Measurements from ENCODE around the gene EPG5. TPM values are rescaled to one million over a fixed set of nuclear protein-coding genes. Genes with fewer than 3 reads are reported as not detected.

The EPG5 gene
- total and polyA plus RNA-seq, 10 of the 15 experiments (the other 5 are each of a cell fraction or from before 2014, with no cell fraction given) = 1.9 to 27.7 (median 9.0) TPM

DNA sequence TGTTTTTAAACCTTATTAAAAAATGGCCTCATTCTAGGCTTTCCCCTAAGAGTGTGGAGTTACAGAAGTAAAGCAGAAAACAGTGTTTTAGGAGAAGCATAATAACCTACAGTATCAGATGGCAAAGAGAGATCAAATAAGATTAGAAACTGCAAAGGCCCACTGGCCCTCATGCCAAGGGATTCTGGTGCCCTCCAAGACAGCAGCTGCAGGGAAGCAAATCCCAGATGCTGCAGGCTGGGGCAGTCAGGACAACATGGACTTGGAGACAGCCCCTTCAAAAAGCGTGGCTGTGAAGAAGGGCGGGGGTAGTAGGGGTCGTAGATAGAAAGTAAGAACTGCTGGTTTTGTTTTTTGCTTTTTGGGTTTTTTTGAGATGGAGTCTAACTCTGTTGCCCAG, 28.3 kb upstream of the EPG5 start:
- Histone ChIP-seq H3K79me2 (ENCODE audit: control insufficient read depth, insufficient read depth, low read length) (no peaks in the 10 kb centered on the region), H4K20me1 (ENCODE audit: control insufficient read depth, insufficient read depth) (no peaks in the 10 kb centered on the region), H3K27me3 (replicated peaks in 1 of 2; ENCODE audit: control insufficient read depth in 2 of 2, insufficient read depth in 2 of 2, low read length in 1 of 2) (no peaks in the 10 kb centered on the region), H3K4me2 (ENCODE audit: control insufficient read depth, insufficient read depth) (no peak overlapping the region), H3K4me3 (no peak overlapping the region), H3K4me1 (ENCODE audit: control insufficient read depth, insufficient read depth, low read length) (peaks cover 2% of the 10 kb centered on the region; the same call in 1 of the 2 replicates), H2AFZ (ENCODE audit: control insufficient read depth, low read depth, low read length) (no peak overlapping the region), H3K36me3 (ENCODE audit: control insufficient read depth in 2 of 2, insufficient read depth in 2 of 2, low read length in 1 of 2) (no peaks in the 10 kb centered on the region), H3K9me3 (replicated peaks; ENCODE audit: control insufficient read depth, insufficient read depth, low read length) (no peaks in the 10 kb centered on the region), H3K9ac (ENCODE audit: control insufficient read depth, insufficient read depth, low read length) (no peak overlapping the region), H3K27ac (ENCODE audit: control insufficient read depth, insufficient read depth) (no peak overlapping the region)
- ChIA-PET RAD21 (ENCODE audit: unreplicated experiment) (no interaction called here), SMC1A (ENCODE audit: uncharacterized antibody, unreplicated experiment) (no interaction called here), CTCF (interaction anchor here (1.1 kb wide), 1 partner anchor 78 kb away, joined by 5 read pairs; no protein-coding TSS in a partner anchor), POLR2A (interaction anchor here (0.7 kb wide), 1 partner anchor 66 kb away, joined by 3 read pairs; no protein-coding TSS in a partner anchor)
- ATAC-seq = no peak
- no peak for DNase-seq (ENCODE audit: low read depth, low spot score)
- intact Hi-C loops (cut with micrococcal nuclease; ENCODE audit: unreplicated experiment) = no loop called here
- FAIRE-seq = no peak
- 75% methylated on average over 3 of the region's 3 CpGs for WGBS (ENCODE audit: insufficient coverage, insufficient replicate concordance, low lambda C conversion rate, missing lambda C conversion rate)
- TF ChIP-seq, protein P1, sequence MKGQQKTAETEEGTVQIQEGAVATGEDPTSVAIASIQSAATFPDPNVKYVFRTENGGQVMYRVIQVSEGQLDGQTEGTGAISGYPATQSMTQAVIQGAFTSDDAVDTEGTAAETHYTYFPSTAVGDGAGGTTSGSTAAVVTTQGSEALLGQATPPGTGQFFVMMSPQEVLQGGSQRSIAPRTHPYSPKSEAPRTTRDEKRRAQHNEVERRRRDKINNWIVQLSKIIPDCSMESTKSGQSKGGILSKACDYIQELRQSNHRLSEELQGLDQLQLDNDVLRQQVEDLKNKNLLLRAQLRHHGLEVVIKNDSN (IDR thresholded peaks at IDR 0.05; ENCODE audit: borderline replicate concordance, extremely low read length, insufficient read depth, low read depth, low read length) = no peak
- no peak for TF ChIP-seq BRCA1 (IDR thresholded peaks at IDR 0.05; ENCODE audit: low read depth, low read length)
- TF ChIP-seq EGR1 (IDR thresholded peaks at IDR 0.05; ENCODE audit: borderline replicate concordance in 1 of 2, low read depth in 2 of 2, low read length in 2 of 2) = no peak
- no peak for TF ChIP-seq NR2C2 (IDR thresholded peaks at IDR 0.05; ENCODE audit: borderline replicate concordance, control insufficient read depth, insufficient read length, low read depth)
- TF ChIP-seq RBBP5 (conservative IDR thresholded peaks at IDR 0.05) = no peak
- no peak for TF ChIP-seq RELA (IDR thresholded peaks at IDR 0.05; ENCODE audit: borderline replicate concordance, partially characterized antibody)
- no peak for TF ChIP-seq CBX3 (IDR thresholded peaks at IDR 0.05; ENCODE audit: borderline replicate concordance, low read depth)
- TF ChIP-seq MTA3 (IDR thresholded peaks at IDR 0.05; ENCODE audit: borderline replicate concordance, low read length) = no peak
- TF ChIP-seq TAF1 (IDR thresholded peaks at IDR 0.05; ENCODE audit: borderline replicate concordance, low read depth, low read length) = no peak
- no peak for TF ChIP-seq SMAD5 (IDR thresholded peaks at IDR 0.05; ENCODE audit: low read depth)
- TF ChIP-seq WRNIP1 (IDR thresholded peaks at IDR 0.05; ENCODE audit: borderline replicate concordance, low read depth, low read length) = no peak
- no peak for TF ChIP-seq GABPA (IDR thresholded peaks at IDR 0.05; ENCODE audit: low read depth)
- TF ChIP-seq, protein P2, sequence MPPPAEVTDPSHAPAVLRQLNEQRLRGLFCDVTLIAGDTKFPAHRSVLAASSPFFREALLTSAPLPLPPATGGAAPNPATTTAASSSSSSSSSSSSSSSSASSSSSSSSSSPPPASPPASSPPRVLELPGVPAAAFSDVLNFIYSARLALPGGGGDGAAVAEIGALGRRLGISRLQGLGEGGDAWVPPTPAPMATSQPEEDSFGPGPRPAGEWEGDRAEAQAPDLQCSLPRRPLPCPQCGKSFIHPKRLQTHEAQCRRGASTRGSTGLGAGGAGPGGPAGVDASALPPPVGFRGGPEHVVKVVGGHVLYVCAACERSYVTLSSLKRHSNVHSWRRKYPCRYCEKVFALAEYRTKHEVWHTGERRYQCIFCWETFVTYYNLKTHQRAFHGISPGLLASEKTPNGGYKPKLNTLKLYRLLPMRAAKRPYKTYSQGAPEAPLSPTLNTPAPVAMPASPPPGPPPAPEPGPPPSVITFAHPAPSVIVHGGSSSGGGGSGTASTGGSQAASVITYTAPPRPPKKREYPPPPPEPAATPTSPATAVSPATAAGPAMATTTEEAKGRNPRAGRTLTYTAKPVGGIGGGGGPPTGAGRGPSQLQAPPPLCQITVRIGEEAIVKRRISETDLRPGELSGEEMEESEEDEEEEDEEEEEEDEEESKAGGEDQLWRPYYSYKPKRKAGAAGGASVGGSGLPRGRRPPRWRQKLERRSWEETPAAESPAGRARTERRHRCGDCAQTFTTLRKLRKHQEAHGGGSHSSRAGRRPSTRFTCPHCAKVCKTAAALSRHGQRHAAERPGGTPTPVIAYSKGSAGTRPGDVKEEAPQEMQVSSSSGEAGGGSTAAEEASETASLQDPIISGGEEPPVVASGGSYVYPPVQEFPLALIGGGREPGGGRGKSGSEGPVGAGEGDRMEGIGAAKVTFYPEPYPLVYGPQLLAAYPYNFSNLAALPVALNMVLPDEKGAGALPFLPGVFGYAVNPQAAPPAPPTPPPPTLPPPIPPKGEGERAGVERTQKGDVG (CRISPR knock-in tag; IDR thresholded peaks at IDR 0.05) = no peak
- TF ChIP-seq RCOR1 (conservative IDR thresholded peaks at IDR 0.05; ENCODE audit: low read depth, low read length) = no peak
- no peak for TF ChIP-seq CBFB (IDR thresholded peaks at IDR 0.05; ENCODE audit: low read depth)
- TF ChIP-seq ZZZ3 (IDR thresholded peaks at IDR 0.05; ENCODE audit: control insufficient read depth, insufficient read length, low read depth) = no peak
- no TSS peak for BruUV-seq (replicated peaks)
- in situ Hi-C loops (cut with MboI) = no loop called here
